ENCODE measurements around the gene COL26A1. TPM values are rescaled to one million over a fixed set of nuclear protein-coding genes. Genes with fewer than 3 reads are reported as not detected.

The COL26A1 gene
- total RNA-seq, 1 donor from 2014 or later, result 3.5 TPM

DNA sequence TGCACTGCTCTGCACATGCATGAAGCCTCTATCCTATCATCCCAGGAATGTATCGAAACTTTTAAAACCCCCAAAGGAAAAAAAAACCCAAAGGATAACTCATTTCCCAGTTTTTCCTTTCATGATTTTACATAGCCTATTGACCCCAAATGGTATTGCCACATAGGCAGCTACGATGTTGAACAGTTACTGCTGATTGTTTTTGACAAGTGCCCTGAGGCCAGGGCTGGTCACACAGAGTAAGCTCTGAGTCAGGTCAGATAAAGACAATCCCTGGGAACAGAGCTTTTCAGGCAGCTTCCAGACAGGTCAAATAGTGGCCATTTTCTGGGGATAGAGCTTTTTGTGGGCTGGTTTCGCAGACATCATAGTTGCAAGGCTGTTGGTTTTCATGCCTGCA lies 214.3 kb downstream of the COL26A1 start:
- DNase-seq, result no peak

DNA sequence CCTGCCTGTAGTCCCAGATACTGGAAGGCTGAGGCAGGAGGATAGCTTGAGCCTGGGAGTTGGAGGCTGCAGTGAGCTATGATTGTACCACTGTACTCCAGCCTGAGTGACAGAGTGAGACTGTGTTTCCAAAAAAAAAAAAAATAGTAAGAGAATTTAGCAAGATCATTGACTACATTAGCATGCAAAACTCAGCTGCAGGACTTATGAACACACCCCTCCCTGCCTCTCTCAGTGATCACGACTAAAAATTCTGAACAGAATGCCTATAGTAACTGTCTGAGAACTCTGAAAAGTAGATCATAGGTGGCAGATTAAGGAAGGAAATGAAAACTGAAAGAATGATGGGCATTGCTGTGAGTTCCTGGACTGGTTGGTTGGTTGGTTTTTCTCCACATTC lies 215.9 kb downstream of the COL26A1 start:
- no peak for DNase-seq

DNA sequence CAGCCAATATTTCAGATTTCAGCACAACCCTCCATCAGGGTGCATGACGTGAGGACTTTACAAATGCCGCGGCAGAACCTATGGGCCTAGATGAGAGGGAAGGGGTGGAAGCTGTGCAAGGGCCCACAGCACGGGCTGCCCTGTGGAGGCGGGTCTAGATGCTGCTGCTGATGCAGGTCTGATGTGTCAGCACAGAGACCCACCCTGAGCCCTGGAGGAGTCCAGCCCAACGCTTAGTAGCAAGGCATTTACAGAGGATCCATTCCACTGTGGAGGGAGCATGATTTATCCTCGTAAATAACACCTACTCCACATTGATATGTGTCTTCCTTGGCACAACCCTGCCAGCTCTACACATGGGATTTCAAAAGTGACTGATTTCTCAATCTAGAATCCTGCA lies 217.9 kb downstream of the COL26A1 start:
- DNase-seq, result no peak

DNA sequence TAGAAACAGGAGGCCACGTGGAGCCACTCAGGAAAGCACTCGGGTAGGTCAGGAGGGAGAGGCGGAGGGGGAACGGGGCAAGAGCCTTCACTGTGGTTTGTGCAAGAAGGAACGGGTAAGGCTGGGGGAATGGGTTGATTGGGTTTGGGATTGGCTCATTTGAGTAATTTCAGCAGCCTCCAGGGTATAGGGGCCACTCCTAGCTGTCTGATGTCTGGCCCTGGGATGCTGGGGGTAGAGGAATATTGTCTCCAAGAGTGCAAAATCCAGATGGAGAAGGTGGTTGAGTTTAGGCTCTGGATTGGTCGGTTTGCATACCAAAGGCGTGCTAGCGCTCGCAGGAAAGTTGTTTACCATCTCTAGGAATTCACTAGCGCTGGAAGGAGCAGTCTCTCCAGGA lies 219.2 kb downstream of the COL26A1 start:
- no peak for DNase-seq

DNA sequence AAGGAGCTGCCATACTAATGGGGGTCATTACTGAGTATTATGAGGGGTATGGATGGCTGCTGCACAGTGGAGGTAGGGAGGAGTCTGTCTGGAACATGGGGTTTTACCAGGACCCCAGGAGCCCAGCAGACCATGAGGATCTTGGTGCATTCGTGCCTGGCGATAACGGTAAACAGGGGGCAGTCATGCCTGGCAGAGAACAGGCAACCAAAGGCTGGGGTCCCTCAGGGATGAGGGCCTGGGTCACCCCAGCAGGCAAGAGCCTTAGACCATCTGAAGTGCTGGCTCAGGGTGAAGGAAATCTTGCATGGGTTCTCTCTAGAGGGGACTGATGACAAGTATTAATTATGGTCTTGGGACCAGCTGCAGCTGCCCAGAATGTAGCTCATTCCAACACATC lies 220.3 kb downstream of the COL26A1 start:
- DNase-seq, result no peak

DNA sequence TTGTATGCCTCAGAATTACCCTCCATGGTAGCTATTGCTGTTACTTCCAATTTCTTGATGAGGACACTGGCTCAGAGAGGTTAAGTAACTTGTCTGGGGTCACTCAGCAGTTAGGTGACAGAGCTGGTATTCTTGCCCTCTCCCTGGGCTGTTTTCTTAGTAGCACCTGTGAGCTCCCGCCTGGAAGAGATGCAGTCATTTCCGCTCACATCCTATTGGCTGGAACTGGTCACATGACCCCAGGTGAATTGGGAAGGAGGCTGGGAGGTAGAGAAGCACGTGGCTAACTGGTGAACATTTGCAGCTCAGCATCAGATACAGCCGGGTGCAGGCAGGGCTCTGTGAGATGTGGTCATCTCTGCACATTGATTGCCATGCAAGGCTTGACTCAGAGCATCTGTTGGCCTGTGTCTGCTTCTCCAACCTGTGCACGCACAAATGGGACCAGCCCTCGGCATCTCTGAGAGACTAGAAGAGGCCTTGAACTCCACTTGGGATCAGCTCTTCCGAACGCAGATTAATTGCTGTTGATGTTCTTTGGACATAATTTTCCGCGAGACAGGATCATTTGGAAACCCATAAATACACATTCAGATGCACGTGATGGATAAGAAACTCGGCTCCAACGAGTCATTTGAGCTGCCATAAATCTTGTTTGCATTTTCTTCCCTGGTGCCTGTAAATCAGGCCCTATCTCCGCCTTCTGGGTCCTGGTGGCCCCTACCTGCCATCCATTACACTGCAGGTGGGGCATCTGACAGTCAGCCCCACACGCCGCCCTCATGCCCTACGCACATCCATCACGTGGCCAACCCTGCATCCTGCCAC lies 223.6 kb downstream of the COL26A1 start:
- DNase-seq, result no peak

DNA sequence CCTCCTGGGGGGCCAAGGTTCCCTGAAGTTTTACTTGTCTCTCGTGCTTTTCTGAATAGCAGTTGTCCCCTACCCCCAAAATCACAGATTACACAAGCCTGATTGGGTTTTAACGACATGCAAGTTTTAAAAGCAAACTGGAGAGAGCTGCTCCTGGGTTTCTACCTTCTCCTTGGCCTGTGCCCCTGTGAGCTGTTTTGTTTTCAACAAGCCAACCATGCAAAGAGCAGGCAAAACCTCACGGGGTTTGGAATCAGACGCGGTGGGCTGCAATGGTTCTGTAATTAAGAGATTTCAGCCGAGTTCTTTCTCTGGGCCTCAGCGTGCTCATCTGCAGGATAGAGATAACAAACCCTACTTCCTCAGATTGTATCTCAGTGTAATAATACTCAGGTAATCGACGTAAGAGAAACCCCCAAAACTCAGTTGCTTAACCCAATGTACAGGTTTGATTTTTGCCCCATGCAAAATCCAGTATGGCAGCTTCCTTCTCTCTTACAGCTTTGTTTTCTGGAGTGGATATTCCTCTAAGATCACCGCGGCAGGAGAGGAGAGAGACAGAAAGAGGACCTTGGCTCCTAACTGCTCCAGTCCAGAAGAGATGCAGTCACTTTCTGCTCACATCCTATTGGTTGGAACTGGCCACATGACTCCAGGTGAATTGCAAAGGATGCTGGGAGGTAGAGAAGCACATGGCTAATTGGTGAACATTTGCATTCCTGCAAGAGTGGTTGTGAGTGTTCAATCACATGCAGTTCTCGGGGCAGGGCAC lies 224.4 kb downstream of the COL26A1 start:
- no peak for DNase-seq

DNA sequence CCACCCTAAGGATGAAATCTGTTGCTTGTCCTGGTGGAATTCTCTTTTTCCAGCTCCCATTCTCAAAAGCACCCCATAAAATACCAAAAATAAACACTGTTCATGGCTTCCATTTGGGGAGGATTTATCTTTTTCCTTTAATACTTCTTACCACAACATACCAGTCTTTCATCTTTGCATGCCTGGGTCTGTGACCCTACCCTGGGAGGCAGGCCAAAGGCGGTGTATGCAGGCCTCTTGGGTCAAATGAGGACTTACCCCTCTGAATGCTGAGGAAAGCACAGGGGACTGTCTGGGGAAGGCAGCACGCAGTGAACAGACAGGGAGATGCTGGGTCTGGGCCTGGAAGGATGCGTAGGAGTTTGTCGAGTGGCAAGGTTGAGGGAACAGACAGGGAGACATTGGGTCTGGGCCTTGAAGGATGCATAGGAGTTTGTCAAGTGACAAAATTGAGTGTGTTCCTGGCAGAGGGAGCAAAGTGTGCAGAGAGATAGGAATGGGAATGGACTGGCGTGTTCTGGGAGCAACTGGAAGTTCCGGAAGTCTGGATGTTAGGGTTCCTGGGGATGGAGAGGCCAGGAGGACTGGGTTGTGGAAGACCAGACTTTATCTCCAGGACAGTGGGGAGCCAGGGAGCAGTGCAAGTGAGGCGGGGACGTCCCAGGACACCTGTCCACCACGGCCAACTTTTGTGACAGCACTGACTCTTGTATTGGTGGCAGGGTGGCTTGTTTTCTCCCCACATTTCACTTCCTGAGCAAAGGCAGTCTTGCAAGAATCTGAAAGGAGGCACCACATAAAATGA lies 225.7 kb downstream of the COL26A1 start:
- no peak for DNase-seq

DNA sequence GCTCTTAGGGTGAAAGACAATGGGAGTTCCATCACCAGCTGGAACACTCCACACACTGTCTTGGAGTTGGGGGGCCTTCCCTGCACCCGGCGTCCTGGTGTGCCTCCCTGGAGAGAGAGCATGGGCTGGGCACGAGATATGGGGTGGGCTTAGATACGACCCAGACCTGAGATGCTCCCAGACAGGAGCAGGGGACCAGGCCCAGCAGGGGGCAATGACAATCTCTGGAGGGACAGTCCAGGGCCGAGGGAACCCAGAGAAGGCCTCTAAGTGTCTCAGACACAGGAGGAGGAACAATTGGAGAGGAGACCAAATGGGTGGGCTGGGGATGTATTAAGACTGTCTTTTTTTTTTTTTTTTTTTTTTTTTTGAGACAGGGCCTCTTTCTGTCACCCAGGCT lies 226.4 kb downstream of the COL26A1 start:
- no peak for DNase-seq

DNA sequence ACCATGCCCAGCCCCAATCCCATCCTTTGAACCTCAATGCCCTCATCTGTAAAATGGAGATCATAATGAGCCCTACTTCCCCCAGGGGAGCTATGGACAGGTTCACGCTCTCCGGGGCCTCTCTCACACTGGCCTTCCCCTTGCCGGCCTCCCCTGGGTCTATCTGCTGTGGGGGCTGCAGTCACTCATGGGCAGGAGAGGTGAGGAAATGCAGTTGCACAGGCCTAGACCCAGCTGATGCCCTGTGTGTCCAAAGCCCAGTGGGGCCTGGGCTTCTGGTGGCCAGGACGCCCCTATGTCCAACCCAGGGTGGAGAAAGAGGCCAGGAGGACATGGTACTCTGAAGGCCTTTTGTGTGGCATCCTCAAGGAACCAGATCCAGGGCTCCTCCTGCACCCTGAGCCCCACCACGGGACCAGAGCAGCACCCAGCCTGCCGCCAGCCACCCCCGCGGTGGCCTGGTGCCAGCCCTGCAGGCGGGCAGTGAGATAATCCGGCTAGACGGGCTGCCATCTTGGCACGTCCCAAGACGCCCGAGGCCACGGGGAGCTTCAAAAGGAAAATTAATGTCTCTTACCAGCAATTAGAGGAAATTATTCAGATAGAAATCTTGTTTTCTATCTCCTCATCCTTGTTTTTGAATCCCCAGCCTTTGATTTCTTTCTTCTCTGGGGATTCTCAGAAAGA lies 227.4 kb downstream of the COL26A1 start:
- DNase-seq, result no peak

DNA sequence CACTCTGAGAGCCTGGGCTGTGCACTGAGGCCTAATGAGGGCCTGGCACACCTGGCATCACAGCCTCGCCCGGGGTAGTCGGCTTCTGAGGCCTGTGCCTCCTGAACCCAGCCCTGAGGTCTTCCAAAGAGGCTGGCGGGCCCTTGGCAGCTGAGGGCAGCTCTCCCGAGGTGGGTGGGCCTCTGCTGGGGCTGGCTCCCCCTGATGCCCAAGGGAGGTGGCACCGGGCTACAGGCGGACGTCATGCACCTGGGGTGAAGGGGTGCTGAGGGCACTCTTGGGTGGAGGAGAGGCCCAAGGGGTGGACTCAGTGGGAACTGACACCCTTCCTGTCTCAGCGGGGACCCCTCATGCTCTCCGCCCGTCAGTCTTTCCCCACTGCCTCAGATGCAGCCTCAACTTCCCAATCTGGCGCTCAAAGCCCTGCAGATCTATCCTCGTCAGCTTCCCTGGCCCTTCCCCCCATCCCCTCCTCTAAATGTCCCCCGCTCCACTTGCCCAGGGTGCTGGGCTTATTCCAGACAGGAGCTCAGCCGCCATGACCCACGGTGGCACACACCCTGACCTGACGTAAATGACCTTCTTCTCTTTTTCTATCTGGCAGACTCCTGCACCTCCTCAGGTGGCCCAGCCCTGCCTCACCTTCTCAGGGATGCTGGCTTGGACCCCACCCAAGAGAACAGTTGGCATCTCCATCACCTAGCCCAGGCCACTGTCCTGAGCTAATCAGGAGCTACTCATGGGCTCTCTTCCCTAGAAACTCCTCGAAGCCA lies 228.2 kb downstream of the COL26A1 start:
- DNase-seq, result no peak

DNA sequence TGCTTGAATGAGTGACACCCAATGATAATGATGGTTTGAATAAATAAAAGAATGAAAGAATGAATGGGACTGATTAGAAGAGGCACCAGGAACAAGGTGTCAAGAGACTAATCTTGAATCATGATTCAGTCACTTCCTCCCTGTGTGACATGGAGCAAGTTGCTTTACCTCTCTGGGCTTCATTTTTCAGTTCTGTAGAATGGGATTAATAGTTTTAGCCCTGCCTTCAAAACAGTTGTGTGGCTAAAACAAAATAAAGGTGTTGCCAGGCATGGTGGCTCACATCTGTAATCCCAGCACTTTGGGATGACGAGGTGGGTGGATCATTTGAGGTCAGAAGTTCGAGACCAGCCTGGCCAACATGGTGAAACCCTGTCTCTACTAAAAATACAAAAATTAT lies 228.8 kb downstream of the COL26A1 start:
- DNase-seq, result no peak

DNA sequence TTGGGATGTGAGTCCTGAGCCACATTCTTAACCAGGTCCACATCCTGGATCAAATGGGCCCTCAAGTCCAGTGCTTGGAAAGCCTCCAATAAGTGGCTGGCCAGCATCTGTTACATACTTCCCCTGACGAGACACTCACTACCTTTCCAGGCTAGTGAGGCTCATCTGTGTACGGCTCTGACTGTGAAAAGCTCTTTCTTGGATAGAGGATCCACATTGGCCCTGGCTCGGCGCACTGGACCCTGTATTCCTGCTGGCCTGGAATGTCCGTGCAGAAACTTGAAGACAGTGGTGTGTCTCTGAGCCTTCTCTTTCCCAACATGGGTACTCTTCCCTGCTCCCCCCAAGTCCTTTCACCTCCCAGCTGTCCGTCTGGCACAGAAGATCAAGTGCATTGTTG lies 230.9 kb downstream of the COL26A1 start:
- DNase-seq, result no peak

DNA sequence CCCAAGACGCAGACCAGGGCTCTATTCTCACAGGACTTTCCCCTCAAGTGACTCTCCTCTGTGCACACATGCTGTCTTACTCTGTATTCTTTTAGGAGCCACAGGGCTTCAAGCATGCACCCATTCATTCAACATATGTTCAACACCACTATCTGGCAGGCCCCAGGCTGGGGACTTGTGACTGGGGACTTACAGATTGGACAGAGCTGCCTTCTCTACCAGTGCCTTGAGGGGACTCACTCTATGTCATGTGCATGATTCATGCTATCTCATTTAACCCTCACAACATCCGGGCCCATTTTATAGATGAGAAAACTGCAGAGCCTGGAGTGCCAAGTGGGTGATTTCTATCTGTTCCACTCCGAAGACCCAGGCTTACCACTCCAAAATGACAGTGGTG lies 232.1 kb downstream of the COL26A1 start:
- DNase-seq, result no peak

DNA sequence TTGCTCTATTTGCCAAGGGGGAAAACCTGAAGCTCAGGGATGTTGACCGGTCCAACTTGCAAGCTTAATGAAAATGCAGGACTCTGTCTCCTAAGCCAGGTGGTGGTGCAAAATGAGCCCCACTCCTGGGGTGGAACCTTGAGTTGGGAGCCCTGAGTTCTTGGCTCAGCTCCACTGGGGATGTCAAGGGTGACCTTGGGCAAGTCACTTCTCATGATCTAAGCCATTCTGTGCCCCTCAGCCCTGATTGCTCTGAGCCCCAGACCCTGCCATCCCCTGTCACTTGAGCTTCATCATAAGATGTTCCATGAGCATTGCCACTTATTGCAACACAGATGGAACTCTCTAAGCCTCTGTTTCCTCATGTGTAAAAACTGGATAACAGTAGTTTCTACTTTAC lies 232.6 kb downstream of the COL26A1 start:
- DNase-seq, result no peak

DNA sequence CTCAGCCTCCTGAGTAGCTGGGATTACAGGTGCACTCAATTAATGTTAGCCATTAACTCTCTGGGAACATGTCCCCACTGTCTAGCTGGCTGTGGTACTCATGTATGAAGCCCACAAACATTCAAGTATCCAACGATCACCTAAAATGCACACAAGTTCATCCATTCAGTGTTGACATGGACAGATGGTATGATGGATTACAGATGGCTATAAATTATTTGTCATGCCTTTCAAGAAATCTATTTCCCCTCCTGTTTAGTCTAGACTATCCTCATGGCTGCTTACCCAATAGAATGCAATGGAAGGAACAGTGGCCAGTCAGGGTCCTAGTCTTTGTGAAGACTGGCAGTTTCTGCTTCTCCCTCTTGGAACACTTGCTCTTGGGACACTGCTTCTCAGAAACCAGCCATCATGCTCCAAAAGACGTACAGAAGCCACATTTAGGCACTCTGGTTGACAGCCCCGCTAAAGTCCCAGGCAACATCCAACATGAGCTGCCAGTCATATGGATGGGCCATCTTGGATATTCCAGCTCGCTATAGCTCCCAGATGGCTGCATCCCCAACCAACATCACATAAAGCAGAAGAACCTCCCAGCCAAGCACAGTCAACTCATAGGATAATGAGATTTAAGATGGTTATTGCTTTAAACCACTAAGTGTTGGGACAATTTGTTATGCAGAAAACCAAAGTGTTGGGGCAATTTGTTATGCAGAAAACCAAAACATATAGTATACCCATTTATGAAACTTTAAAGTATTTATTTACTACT lies 233.3 kb downstream of the COL26A1 start:
- DNase-seq, result no peak

DNA sequence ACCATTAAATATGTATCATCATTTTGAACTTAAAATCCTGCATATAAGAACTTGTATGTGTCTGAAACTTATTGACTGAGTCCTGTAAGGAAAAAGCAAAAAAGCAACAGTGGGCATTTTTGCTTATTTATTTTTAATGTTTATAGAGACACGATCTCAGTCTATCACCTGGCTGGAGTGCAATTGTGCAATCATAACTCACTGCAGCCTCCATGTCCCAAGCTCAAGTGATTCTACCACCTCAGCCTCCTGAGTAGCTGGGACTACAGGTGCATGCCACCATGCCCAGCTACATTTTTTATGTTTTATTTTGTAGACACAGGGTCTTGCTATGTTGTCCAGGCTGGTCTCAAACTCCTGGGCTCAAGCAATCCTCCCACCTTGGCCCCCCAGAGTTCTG lies 234.2 kb downstream of the COL26A1 start:
- no peak for DNase-seq

DNA sequence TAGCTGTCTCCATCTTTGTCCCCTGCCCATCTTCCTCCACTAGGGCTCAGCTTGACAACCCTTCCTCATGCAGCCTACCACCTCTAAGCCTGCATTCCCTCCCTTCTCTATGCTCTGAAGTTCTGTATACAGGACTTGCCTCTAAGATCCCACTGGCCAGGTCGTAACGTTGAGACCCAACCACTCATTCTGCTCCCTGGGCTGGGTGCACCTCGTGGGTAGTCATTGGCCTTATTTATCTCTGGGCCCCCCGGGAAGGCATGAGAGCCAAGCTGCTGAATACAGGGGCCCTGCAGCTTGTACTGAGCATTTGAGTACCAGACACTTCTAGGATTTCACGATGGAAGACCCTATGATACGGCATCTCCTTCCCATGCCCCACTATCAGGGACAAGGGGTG lies 235.3 kb downstream of the COL26A1 start:
- DNase-seq, result no peak

DNA sequence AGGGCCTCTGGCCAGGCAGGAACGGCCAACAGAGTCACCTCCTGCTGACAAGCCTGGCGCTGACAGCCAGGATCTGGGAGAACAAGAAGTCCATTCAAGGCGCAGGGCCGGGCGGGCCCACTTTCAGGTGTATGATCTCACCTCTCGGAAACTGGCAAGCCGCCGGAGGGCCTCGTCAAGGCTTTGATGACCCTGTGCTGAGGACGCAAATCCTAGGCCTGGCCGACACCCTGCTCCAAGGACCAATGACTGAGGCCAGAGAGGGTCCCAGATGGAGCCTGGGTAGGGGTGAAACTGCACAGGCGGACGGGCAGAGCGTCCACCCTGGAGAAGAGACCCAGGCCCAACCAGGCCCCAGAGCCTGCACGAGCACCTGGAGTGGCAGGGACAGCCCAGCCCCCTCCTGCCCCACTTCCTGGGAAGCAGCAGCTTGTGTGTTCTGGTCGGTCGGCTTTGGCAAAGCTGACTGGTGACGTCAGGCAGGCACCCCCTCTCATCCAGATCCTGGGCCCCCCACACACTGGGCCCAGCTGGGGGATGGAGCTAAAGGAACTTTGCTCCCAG lies 235.8 kb downstream of the COL26A1 start:
- DNase-seq, result no peak

DNA sequence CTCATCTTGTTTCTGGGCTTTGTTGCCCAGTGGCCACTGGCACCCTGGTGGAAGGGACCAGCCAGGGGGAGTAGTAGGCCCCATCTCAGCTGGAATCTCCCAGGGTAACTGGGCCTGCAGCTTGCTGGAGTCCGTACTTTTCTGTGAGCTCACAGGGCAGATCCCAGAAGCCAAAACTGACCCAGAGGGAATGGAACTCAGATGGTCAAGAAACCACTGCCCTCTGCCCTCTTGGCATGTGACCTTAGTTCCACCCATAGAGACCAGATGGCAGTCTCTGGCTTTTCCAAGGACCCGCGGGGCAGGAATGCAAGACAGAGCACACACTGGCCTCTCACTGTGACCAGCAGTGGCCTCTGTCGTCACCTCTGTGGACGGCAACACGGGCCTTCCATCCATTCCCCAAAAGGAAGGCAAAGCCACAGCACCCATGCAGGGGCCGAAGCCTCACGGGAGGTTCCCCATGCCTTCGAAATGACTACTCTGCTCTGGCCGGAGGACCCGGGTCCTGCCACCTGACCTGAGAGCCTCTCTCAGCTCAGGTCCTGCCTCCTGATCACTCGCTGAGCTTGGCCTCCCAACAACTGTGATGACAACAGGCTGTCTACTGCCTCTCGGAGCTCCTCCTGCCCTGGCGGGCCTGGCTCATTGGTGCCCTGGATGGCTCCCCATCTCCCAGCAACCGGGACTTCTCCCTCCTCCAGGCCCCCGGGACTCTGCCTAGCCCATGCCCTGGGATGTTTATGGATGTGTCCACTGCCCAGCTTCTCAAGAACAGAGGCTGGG lies 236.5 kb downstream of the COL26A1 start:
- DNase-seq, result no peak

Data from skin of body (tissue), 2 donors.